Retinal pigment epithelial cell (primary cell): ENCODE data around the gene SRSF8.

Experiments used
- DNase-seq: peaks from one replicate; pipeline ENCODE4 v3.0.0-alpha.2; 2010; ENCODE audit warnings: low read depth
- H3K4me3 ChIP-seq: 2 replicates; pipeline ENCODE4 v1.5.1; 2011; ENCODE audit warnings: mild to moderate bottlenecking, low read length, control low read depth, moderate library complexity
- CTCF ChIP-seq: conservative IDR thresholded peaks from 2 replicates; pipeline ENCODE4 v1.5.1; 2011; ENCODE audit warnings: low read depth, low read length, control low read depth, inconsistent platforms

SRSF8 gene

GRCh38 chr11:95119361-95120060 is 52.8 kb downstream of the SRSF8 start:
- no peak for DNase-seq
- no peak overlapping the region for H3K4me3 ChIP-seq
- no peak for TF ChIP-seq CTCF
